NCI-H1105 (cell line): Measurements from ENCODE around the gene PRKAR1B.

ENCODE experiments used
- DNase-seq: peaks from one replicate; lab custom pipeline; 2025; lab: John Stamatoyannopoulos, UW

PRKAR1B gene

GRCh38 chr7:721619-722248 is 5.3 kb downstream of the PRKAR1B start:
- no peak for DNase-seq

GRCh38 chr7:716636-717035 is 10.4 kb downstream of the PRKAR1B start:
- DNase-seq = no peak

- DNase-seq = no peak
Observed at GRCh38 chr7:716222-716621, 10.9 kb downstream of the PRKAR1B start.

GRCh38 chr7:714251-714671 is 12.8 kb downstream of the PRKAR1B start:
- DNase-seq = no peak

- DNase-seq = no peak
Observed at GRCh38 chr7:713488-714230, 13.4 kb downstream of the PRKAR1B start.

- no peak for DNase-seq
Observed at GRCh38 chr7:713139-713457, 14.0 kb downstream of the PRKAR1B start.

- no peak for DNase-seq
Observed at GRCh38 chr7:712381-713138, 14.5 kb downstream of the PRKAR1B start.

GRCh38 chr7:711922-712380 is 15.1 kb downstream of the PRKAR1B start:
- no peak for DNase-seq

GRCh38 chr7:711093-711921 is 15.8 kb downstream of the PRKAR1B start:
- no peak for DNase-seq

- no peak for DNase-seq
Observed at GRCh38 chr7:710161-710560, 16.9 kb downstream of the PRKAR1B start.

GRCh38 chr7:707296-708000 is 19.6 kb downstream of the PRKAR1B start:
- DNase-seq = no peak

GRCh38 chr7:706721-707120 is 20.4 kb downstream of the PRKAR1B start:
- DNase-seq = no peak

GRCh38 chr7:703049-703448 is 24.0 kb downstream of the PRKAR1B start:
- DNase-seq = no peak

- no peak for DNase-seq
Observed at GRCh38 chr7:701086-701671, 25.9 kb downstream of the PRKAR1B start.

- no peak for DNase-seq
Observed at GRCh38 chr7:699476-700170, 27.5 kb downstream of the PRKAR1B start.

- no peak for DNase-seq
Observed at GRCh38 chr7:698515-699475, 28.3 kb downstream of the PRKAR1B start.

- no peak for DNase-seq
Observed at GRCh38 chr7:696812-697551, 30.1 kb downstream of the PRKAR1B start.

GRCh38 chr7:696426-696811 is 30.7 kb downstream of the PRKAR1B start:
- no peak for DNase-seq

- DNase-seq = no peak
Observed at GRCh38 chr7:693280-693679, 33.8 kb downstream of the PRKAR1B start.
